Measurements from ENCODE around the gene CASP14. TPM values are rescaled to one million over a fixed set of nuclear protein-coding genes. Genes with fewer than 3 reads are reported as not detected.

CASP14 gene
- total RNA-seq, 1 experiment from 2014 or later: not detected

- CTCF ChIA-PET: interaction anchor here (1.9 kb wide), 1 partner anchor 10 kb away, joined by 5 read pairs; no protein-coding TSS in a partner anchor
- Histone ChIP-seq H3K27me3 (replicated peaks; ENCODE audit: control insufficient read depth, insufficient read depth, low read length) (no peaks in the 10 kb centered on the region; the same call in 1 of the 2 replicates), H3K4me1 (no peaks in the 10 kb centered on the region), H3K4me3 (ENCODE audit: low read depth, low read length) (no peak within 1 kb of the TSS), H3K9me3 (no peaks in the 10 kb centered on the region), H3K36me3 (ENCODE audit: control insufficient read depth, insufficient read depth, low read length) (no peaks in the 10 kb centered on the region)
- Mint-ChIP-seq H3K27me3 (ENCODE audit: insufficient read depth, unreplicated experiment) (peaks cover 11% of the 10 kb centered on the region), H3K27ac (ENCODE audit: unreplicated experiment) (no peak within 1 kb of the TSS), H3K36me3 (ENCODE audit: insufficient read depth, unreplicated experiment) (no peaks in the 10 kb centered on the region), H3K9me3 (ENCODE audit: unreplicated experiment) (no peaks in the 10 kb centered on the region), H3K4me1 (ENCODE audit: low read depth, unreplicated experiment) (no peaks in the 10 kb centered on the region), H3K4me3 (ENCODE audit: unreplicated experiment) (no peak within 1 kb of the TSS)
- BruUV-seq (replicated peaks): no TSS peak
- intact Hi-C loops (cut with micrococcal nuclease; ENCODE audit: unreplicated experiment): no loop called here
- DNase-seq: no peak
- POLR2A ChIA-PET: no interaction called here
- TF ChIP-seq CTCF (IDR thresholded peaks at IDR 0.05; ENCODE audit: insufficient read depth in 1 of 2, low read depth in 1 of 2, low read length in 1 of 2, severe bottlenecking in 1 of 2, unreplicated experiment in 1 of 2): no peak
Observed at GRCh38 chr19:15081911-15082310, 32.6 kb downstream of the CASP14 start, which contains the start of gene OR1I1. Gene OR1I1, plus strand, starts transcription at chr19:15082211. Its CDS starts 4,855 bp downstream, at chr19:15087066.

GRCh38 chr19:15087182-15087581 lies 37.9 kb downstream of the CASP14 start:
- no peak for DNase-seq
- Histone ChIP-seq H3K4me3 (ENCODE audit: low read depth, low read length) (no peak overlapping the region), H3K4me1 (no peaks in the 10 kb centered on the region), H3K27me3 (replicated peaks; ENCODE audit: control insufficient read depth, insufficient read depth, low read length) (no peaks in the 10 kb centered on the region; the same call in 1 of the 2 replicates), H3K9me3 (no peaks in the 10 kb centered on the region), H3K36me3 (ENCODE audit: control insufficient read depth, insufficient read depth, low read length) (no peaks in the 10 kb centered on the region)
- Mint-ChIP-seq H3K36me3 (ENCODE audit: insufficient read depth, unreplicated experiment) (no peaks in the 10 kb centered on the region), H3K27ac (ENCODE audit: unreplicated experiment) (no peak overlapping the region), H3K9me3 (ENCODE audit: unreplicated experiment) (peaks cover 13% of the 10 kb centered on the region), H3K27me3 (ENCODE audit: insufficient read depth, unreplicated experiment) (peaks cover 19% of the 10 kb centered on the region), H3K4me3 (ENCODE audit: unreplicated experiment) (no peak overlapping the region), H3K4me1 (ENCODE audit: low read depth, unreplicated experiment) (no peaks in the 10 kb centered on the region)
- no peak for TF ChIP-seq CTCF (IDR thresholded peaks at IDR 0.05; ENCODE audit: insufficient read depth in 1 of 2, low read depth in 1 of 2, low read length in 1 of 2, severe bottlenecking in 1 of 2, unreplicated experiment in 1 of 2)
- ChIA-PET POLR2A (no interaction called here), CTCF (no interaction called here)
- no TSS peak for BruUV-seq (replicated peaks)
- intact Hi-C loops (cut with micrococcal nuclease; ENCODE audit: unreplicated experiment): no loop called here

GRCh38 chr19:15091918-15092753 lies 42.9 kb downstream of the CASP14 start:
- no peak overlapping the region for H3K4me3 ChIP-seq (ENCODE audit: low read depth, low read length)
- intact Hi-C loops (cut with micrococcal nuclease; ENCODE audit: unreplicated experiment): loop anchor here (1.0 kb wide), 2 partner anchors 58 to 464 kb away; no protein-coding TSS in a partner anchor
- peaks cover 12% of the 10 kb centered on the region for H3K27me3 Mint-ChIP-seq (ENCODE audit: insufficient read depth, unreplicated experiment)
- H3K9me3 ChIP-seq: no peaks in the 10 kb centered on the region
- H3K36me3 Mint-ChIP-seq (ENCODE audit: insufficient read depth, unreplicated experiment): no peaks in the 10 kb centered on the region
- H3K36me3 ChIP-seq (ENCODE audit: control insufficient read depth, insufficient read depth, low read length): no peaks in the 10 kb centered on the region
- BruUV-seq (replicated peaks): no TSS peak
- H3K27ac Mint-ChIP-seq (ENCODE audit: unreplicated experiment): no peak overlapping the region
- no peaks in the 10 kb centered on the region for H3K4me1 Mint-ChIP-seq (ENCODE audit: low read depth, unreplicated experiment)
- ChIA-PET CTCF (interaction anchor here (0.5 to 1.9 kb wide), 30 partner anchors 9 to 1289 kb away, joined by 3 to 13 read pairs (median 5); partner anchors contain the start of genes AKAP8, AKAP8L and OR1I1), POLR2A (interaction anchor here (0.6 to 1.0 kb wide), 4 partner anchors 8 to 327 kb away, joined by 4 to 15 read pairs (median 8); no protein-coding TSS in a partner anchor)
- peaks cover 13% of the 10 kb centered on the region for H3K9me3 Mint-ChIP-seq (ENCODE audit: unreplicated experiment)
- H3K4me3 Mint-ChIP-seq (ENCODE audit: unreplicated experiment): no peak overlapping the region
- H3K27me3 ChIP-seq (replicated peaks; ENCODE audit: control insufficient read depth, insufficient read depth, low read length): no peaks in the 10 kb centered on the region
- peak in 1 of 2 experiments; percentile 63 for DNase-seq
- peak; percentile 30 to 60 for TF ChIP-seq CTCF (IDR thresholded peaks at IDR 0.05; ENCODE audit: insufficient read depth in 1 of 2, low read depth in 1 of 2, low read length in 1 of 2, severe bottlenecking in 1 of 2, unreplicated experiment in 1 of 2)
- H3K4me1 ChIP-seq: no peaks in the 10 kb centered on the region
